RWPE1 (cell line): ENCODE results near the gene CBFB.
"Not testable (repeated sequence)": the region's sequence is repeated elsewhere in the genome, so short reads cannot be mapped to it uniquely, and the experiment has no call there.

Experiments
- CTCF ChIA-PET: fragments of 350-600 bp; sonication (Branson Sonifier 250); formaldehyde crosslinking; extraction: SDS; loops from one replicate; lab custom pipeline; 2021; lab: Yijun Ruan, JAX
- POLR2A ChIA-PET: fragments of 400-600 bp; formaldehyde crosslinking; extraction: SDS; loops from one replicate; lab custom pipeline; 2020; ENCODE audit warnings: antibody characterized with exemption; ENCODE audit not compliant: low non-redundant PET; lab: Yijun Ruan, JAX
- DNase-seq: peaks from one replicate; pipeline ENCODE4 v3.0.0; 2012; ENCODE audit warnings: low spot score
- H3K27ac ChIP-seq: fragments of 450-650 bp; 2 replicates; pipeline ENCODE4 v1.5.1; 2017
- CTCF ChIP-seq: fragments of 450-650 bp; conservative IDR thresholded peaks from 2 replicates; pipeline ENCODE4 v1.5.1; 2017; ENCODE audit warnings: low read depth, mild to moderate bottlenecking

CBFB gene

GRCh38 chr16:67114793-67115192 is 85.8 kb downstream of the CBFB start:
- H3K27ac ChIP-seq: no peak overlapping the region
- no peak for TF ChIP-seq CTCF
- ChIA-PET POLR2A (no interaction called here), CTCF (no interaction called here)
- DNase-seq: no peak

- no peak overlapping the region for H3K27ac ChIP-seq
- CTCF ChIA-PET: no interaction called here
- TF ChIP-seq CTCF: no peak
- POLR2A ChIA-PET: no interaction called here
- DNase-seq: peak; percentile 71
Observed at GRCh38 chr16:67115639-67116038, 86.7 kb downstream of the CBFB start.

- H3K27ac ChIP-seq: peak overlapping the region; percentile 4; the same call in 1 of the 2 replicates
- no peak for DNase-seq
- POLR2A ChIA-PET: no interaction called here
Observed at GRCh38 chr16:67116388-67117311, 87.7 kb downstream of the CBFB start.

GRCh38 chr16:67117716-67118115 is 88.8 kb downstream of the CBFB start:
- DNase-seq: no peak
- CTCF ChIA-PET: interaction anchor here (0.6 kb wide), 1 partner anchor 85 kb away, joined by 4 read pairs; no protein-coding TSS in a partner anchor
- TF ChIP-seq CTCF: no peak
- H3K27ac ChIP-seq: peak overlapping the region; percentile 4; the same call in 1 of the 2 replicates
- POLR2A ChIA-PET: interaction anchor here (0.7 kb wide), 1 partner anchor 87 kb away, joined by 7 read pairs; no protein-coding TSS in a partner anchor

More at GRCh38 chr16:67116388-67117311, 87.7 kb downstream of the CBFB start:
- no peak for TF ChIP-seq CTCF
- CTCF ChIA-PET: interaction anchor here (0.6 kb wide), 1 partner anchor 13 kb away, joined by 7 read pairs; no protein-coding TSS in a partner anchor

GRCh38 chr16:67120025-67120424 is 91.1 kb downstream of the CBFB start:
- no peak overlapping the region for H3K27ac ChIP-seq
- TF ChIP-seq CTCF: no peak
- POLR2A ChIA-PET: interaction anchor here (0.6 kb wide), 1 partner anchor 340 kb away, joined by 5 read pairs; no protein-coding TSS in a partner anchor
- CTCF ChIA-PET: no interaction called here
- peak; percentile 34 for DNase-seq

GRCh38 chr16:67122799-67123198 is 93.8 kb downstream of the CBFB start:
- H3K27ac ChIP-seq, CTCF ChIA-PET, POLR2A ChIA-PET, DNase-seq: not testable (repeated sequence)
